ENCODE results near the gene GNA12. TPM values are rescaled to one million over a fixed set of nuclear protein-coding genes. Genes with fewer than 3 reads are reported as not detected.
"Not testable (repeated sequence)": the region's sequence is repeated elsewhere in the genome, so short reads cannot be mapped to it uniquely, and the experiment has no call there.

GNA12 gene
- total RNA-seq, 1 donor from 2014 or later: 29.5 TPM

DNA sequence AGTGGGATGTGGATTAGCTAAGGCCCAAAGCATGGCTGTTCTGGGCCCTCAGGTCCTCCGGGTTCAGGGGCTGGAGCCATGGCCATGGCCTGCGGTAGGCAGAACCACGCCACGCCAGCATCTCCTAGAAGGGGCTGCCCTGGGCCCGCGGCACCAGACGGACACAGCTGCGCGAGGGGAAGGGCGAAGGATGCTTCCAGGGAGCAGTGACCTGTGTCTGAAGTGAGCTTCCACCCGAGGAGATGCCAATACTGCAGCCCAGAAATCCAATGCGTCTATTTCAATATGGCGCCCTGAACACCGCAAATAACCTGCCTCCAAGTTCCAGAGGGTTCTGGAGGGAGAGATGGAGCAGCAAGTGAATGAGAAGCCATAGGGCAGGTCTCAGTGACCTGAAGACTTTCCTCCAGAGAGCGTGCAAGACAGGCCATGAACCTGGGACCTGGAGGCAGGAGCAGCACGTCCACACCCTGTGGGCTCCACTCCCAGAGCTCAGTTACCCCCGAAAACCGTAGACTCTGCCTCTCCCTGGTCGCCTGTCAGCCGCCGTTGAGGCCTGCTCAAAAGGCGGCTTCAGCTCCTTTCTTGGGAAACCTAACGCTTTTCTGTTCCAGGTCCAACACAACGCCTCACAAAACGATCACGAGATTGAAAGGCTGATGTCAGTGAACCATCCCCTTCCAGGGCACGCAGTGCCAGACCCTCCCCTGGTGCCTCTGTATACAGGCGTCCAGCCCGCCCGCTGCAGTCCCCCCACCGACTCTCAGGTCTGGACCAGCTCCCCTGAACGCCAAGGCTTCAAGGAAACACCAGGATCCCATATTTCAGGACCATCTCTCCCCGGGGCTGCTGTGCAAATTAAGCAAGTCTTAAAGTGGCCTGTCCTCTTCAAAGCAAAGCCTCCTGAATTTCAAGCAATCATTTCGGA is 118.7 kb downstream of the GNA12 start:
- no peaks in the 10 kb centered on the region for H3K27me3 ChIP-seq
- TF ChIP-seq POLR2A (IDR thresholded peaks at IDR 0.05) (no peak), CTCF (IDR thresholded peaks at IDR 0.05) (no peak), POLR2AphosphoS5 (IDR thresholded peaks at IDR 0.05; ENCODE audit: insufficient read depth in 1 of 2, low read depth in 1 of 2) (no peak)
- H3K27ac ChIP-seq: no peak overlapping the region
- no peaks in the 10 kb centered on the region for H3K9me3 ChIP-seq
- H3K4me1 ChIP-seq: no peaks in the 10 kb centered on the region
- no peak overlapping the region for H3K4me3 ChIP-seq
- H3K36me3 ChIP-seq: peaks cover 0 to 16% of the 10 kb centered on the region in 2 donors
- DNase-seq (ENCODE audit: extremely low spot score in 2 of 2): no peak
- intact Hi-C loops (cut with DNase I): no loop called here

- H3K27ac ChIP-seq: no peak overlapping the region
- intact Hi-C loops (cut with DNase I): no loop called here
- no peaks in the 10 kb centered on the region for H3K9me3 ChIP-seq
- no peaks in the 10 kb centered on the region for H3K27me3 ChIP-seq
- no peaks in the 10 kb centered on the region for H3K4me1 ChIP-seq
- DNase-seq (ENCODE audit: extremely low spot score in 2 of 2): no peak
- TF ChIP-seq CTCF (IDR thresholded peaks at IDR 0.05) (no peak), POLR2A (IDR thresholded peaks at IDR 0.05) (no peak), POLR2AphosphoS5 (IDR thresholded peaks at IDR 0.05; ENCODE audit: insufficient read depth in 1 of 2, low read depth in 1 of 2) (no peak)
- no peak overlapping the region for H3K4me3 ChIP-seq
- peaks cover 0 to 20% of the 10 kb centered on the region in 2 donors for H3K36me3 ChIP-seq
Observed at GRCh38 chr7:2724453-2725177, 119.5 kb downstream of the GNA12 start.

DNA sequence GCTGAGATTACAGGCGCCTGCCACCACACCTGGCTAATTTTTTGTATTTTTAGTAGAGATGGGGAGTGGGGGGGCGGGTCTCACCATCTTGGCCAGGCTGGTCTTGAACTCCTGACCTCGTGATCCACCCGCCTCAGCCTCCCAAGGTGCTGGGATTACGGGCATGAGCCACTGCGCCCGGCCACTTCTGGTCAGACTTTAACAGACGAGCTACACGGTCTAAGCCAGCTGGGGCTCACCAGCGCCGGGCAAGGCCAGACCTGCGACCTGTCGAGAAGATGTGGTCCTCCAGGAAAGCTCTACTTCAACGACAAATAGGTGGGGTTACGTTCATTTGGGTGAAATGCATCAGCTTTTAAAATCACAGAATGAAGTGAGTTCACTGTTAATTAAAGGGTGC is 120.1 kb downstream of the GNA12 start:
- H3K27me3 ChIP-seq; H3K4me3 ChIP-seq; H3K9me3 ChIP-seq; intact Hi-C loops (cut with DNase I); H3K27ac ChIP-seq; DNase-seq (ENCODE audit: extremely low spot score in 2 of 2); H3K4me1 ChIP-seq: not testable (repeated sequence)
- H3K36me3 ChIP-seq: peaks cover 0 to 20% of the 10 kb centered on the region in 2 donors

- TF ChIP-seq POLR2A (IDR thresholded peaks at IDR 0.05): no peak
- no peak for TF ChIP-seq POLR2AphosphoS5 (IDR thresholded peaks at IDR 0.05; ENCODE audit: insufficient read depth in 1 of 2, low read depth in 1 of 2)
- TF ChIP-seq CTCF (IDR thresholded peaks at IDR 0.05): no peak
- no peaks in the 10 kb centered on the region for H3K4me1 ChIP-seq
- no peak for DNase-seq (ENCODE audit: extremely low spot score in 2 of 2)
- H3K36me3 ChIP-seq: peaks cover 0 to 20% of the 10 kb centered on the region in 2 donors
- no peaks in the 10 kb centered on the region for H3K9me3 ChIP-seq
- H3K4me3 ChIP-seq: no peak overlapping the region
- intact Hi-C loops (cut with DNase I): no loop called here
- no peak overlapping the region for H3K27ac ChIP-seq
- no peaks in the 10 kb centered on the region for H3K27me3 ChIP-seq
Observed at GRCh38 chr7:2723138-2723850, 120.8 kb downstream of the GNA12 start.

- Histone ChIP-seq H3K4me3 (no peak overlapping the region), H3K36me3 (peaks cover 0 to 20% of the 10 kb centered on the region in 2 donors), H3K27me3 (no peaks in the 10 kb centered on the region), H3K9me3 (no peaks in the 10 kb centered on the region), H3K27ac (no peak overlapping the region), H3K4me1 (peaks cover 4% of the 10 kb centered on the region)
- intact Hi-C loops (cut with DNase I): no loop called here
- DNase-seq (ENCODE audit: extremely low spot score in 2 of 2): no peak
- TF ChIP-seq POLR2AphosphoS5 (IDR thresholded peaks at IDR 0.05; ENCODE audit: insufficient read depth in 1 of 2, low read depth in 1 of 2) (no peak), POLR2A (IDR thresholded peaks at IDR 0.05) (no peak), CTCF (IDR thresholded peaks at IDR 0.05) (no peak)
Observed at GRCh38 chr7:2722591-2722990, 121.5 kb downstream of the GNA12 start.

Data from vagina (tissue), 2 donors.